ENCODE results near the gene MS4A6A. TPM values are rescaled to one million over a fixed set of nuclear protein-coding genes. Genes with fewer than 3 reads are reported as not detected.
"Not testable (repeated sequence)": the region's sequence is repeated elsewhere in the genome, so short reads cannot be mapped to it uniquely, and the experiment has no call there.

Gene MS4A6A
- total and polyA plus RNA-seq, 9 of the 15 experiments (the other 6 are each of a cell fraction or from before 2014, with no cell fraction given), result 0.57 to 9.5 (median 4.2) TPM

GRCh38 chr11:60129853-60130252 is 53.0 kb downstream of the MS4A6A start (continued):
- TF ChIP-seq PKNOX1 (IDR thresholded peaks at IDR 0.05) (peak; percentile 20; the same call in 1 of the 2 replicates), ZNF785 (CRISPR knock-in tag; IDR thresholded peaks at IDR 0.05) (no peak), CREB1 (IDR thresholded peaks at IDR 0.05) (no peak), CREB1 (CRISPR knock-in tag; IDR thresholded peaks at IDR 0.05) (no peak), TCF3 (CRISPR knock-in tag; IDR thresholded peaks at IDR 0.05) (peak; percentile 45; the same call in 1 of the 2 replicates), NKRF (IDR thresholded peaks at IDR 0.05; ENCODE audit: borderline replicate concordance) (no peak), ZKSCAN8 (CRISPR knock-in tag; IDR thresholded peaks at IDR 0.05) (no peak), CBFA2T2 (conservative IDR thresholded peaks at IDR 0.05) (peak; percentile 65), SETDB1 (IDR thresholded peaks at IDR 0.05; ENCODE audit: low read length) (no peak), TCF15 (CRISPR knock-in tag; IDR thresholded peaks at IDR 0.05) (no peak), U2AF1 (optimal IDR thresholded peaks at IDR 0.05; ENCODE audit: low read depth, low read length) (no peak), CHAMP1 (IDR thresholded peaks at IDR 0.05) (no peak), CREB3 (tag; conservative IDR thresholded peaks at IDR 0.05; ENCODE audit: low read depth) (no peak), GATAD2B (IDR thresholded peaks at IDR 0.05; ENCODE audit: borderline replicate concordance) (no peak), ZNF778 (CRISPR knock-in tag; IDR thresholded peaks at IDR 0.05) (no peak)

- H3K27me3 ChIP-seq (ENCODE audit: control insufficient read depth in 2 of 2, insufficient read depth in 2 of 2, low read length in 2 of 2); H3K4me2 ChIP-seq (ENCODE audit: insufficient read depth, low read length); H3K9ac ChIP-seq (ENCODE audit: insufficient read depth in 1 of 2, low read depth in 2 of 2, low read length in 2 of 2); intact Hi-C loops (cut with micrococcal nuclease); FAIRE-seq; DNase-seq (ENCODE audit: extremely low read depth in 1 of 4, low spot score in 3 of 4); H3K36me3 ChIP-seq (ENCODE audit: control insufficient read depth, insufficient read depth, low read length); H3K27ac ChIP-seq (ENCODE audit: extremely low read depth, low read depth, low read length); H2AFZ ChIP-seq (ENCODE audit: low read depth, low read length); H3K4me3 ChIP-seq; BruUV-seq (replicated peaks); in situ Hi-C loops (cut with MboI); ATAC-seq; H3K79me2 ChIP-seq (ENCODE audit: control insufficient read depth, insufficient read depth, low read length); H4K20me1 ChIP-seq (replicated peaks; ENCODE audit: control insufficient read depth, insufficient read depth, low read length); CTCF ChIA-PET (ENCODE audit: low intra/inter-chr PET ratio); POLR2A ChIA-PET; H3K9me1 ChIP-seq (ENCODE audit: control insufficient read depth, insufficient read depth, low read length): not testable (repeated sequence)
- peaks cover 14% of the 10 kb centered on the region; the same call in 1 of the 2 replicates for H3K9me3 ChIP-seq (replicated peaks; ENCODE audit: control insufficient read depth, insufficient read depth, low read depth, low read length)
- peaks cover 3 to 23% of the 10 kb centered on the region in 2 experiments; a peak in 3 of 5 replicates for H3K4me1 ChIP-seq (replicated peaks in 1 of 2; ENCODE audit: control insufficient read depth in 2 of 2, insufficient read depth in 2 of 2, low read length in 2 of 2)
- 87% methylated on average over 4 of the region's 4 CpGs for WGBS (ENCODE audit: insufficient coverage, low coverage, missing lambda C conversion rate)
These were observed 54.0 kb downstream of the MS4A6A start for GRCh38 chr11:60128866-60129265.

Data from K562 (cell line).